ENCODE results near the gene RIOX2. TPM values are rescaled to one million over a fixed set of nuclear protein-coding genes. Genes with fewer than 3 reads are reported as not detected.
"Not testable (repeated sequence)": the region's sequence is repeated elsewhere in the genome, so short reads cannot be mapped to it uniquely, and the experiment has no call there.

The RIOX2 gene
- polyA plus RNA-seq, 1 experiment = 27.3 TPM

DNA sequence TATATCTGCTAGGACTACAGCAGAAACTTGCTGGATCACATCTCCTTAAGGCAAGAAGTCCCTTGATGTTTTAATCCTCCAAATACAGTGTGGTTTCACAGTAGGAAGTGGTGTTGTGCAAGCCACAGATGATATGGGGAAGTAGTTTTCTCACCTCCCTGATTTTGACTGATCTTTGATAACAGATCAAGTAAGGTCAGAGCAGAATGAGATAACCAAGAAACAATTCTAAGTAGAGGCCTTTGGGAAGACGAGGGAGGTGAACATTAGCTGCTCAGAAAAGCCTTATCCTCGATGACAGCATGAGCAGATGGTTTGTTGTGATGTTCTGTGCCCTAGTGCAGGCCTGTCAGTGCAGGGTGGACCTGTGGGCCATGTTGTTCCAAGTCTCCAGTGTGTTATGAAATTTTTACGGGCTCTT lies 61.3 kb downstream of the RIOX2 start:
- POLR2A ChIA-PET = no interaction called here
- CTCF ChIA-PET = no interaction called here
- no peak for DNase-seq (ENCODE audit: low read depth, low spot score)

DNA sequence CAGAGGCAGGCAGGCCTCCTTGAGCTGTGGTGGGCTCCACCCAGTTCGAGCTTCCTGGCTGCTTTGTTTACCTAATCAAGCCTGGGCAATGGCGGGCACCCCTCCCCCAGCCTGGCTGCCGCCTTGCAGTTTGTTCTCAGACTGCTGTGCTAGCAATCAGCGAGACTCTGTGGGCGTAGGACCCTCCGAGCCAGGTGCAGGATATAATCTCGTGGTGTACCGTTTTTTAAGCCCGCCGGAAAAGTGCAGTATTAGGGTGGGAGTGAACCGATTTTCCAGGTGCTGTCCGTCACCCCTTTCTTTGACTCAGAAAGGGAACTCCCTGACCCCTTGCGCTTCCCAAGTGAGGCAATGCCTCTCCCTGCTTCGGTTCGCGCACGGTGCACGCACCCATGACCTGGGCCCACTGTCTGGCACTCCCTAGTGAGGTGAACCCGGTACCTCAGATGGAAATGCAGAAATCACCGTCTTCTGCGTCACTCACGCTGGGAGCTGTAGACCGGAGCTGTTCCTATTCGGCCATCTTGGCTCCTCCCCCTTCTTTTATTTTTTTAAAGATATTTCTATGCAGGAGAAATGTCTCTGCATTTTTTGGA lies 61.9 kb downstream of the RIOX2 start:
- H3K27me3 ChIP-seq (ENCODE audit: control insufficient read depth, insufficient read depth, low read length); POLR2A ChIA-PET; DNase-seq (ENCODE audit: low read depth, low spot score); H3K4me3 ChIP-seq (ENCODE audit: low read depth, low read length); H3K9me3 ChIP-seq (ENCODE audit: control insufficient read depth, insufficient read depth, low read length); H3K27ac ChIP-seq (ENCODE audit: low read depth, low read length); CTCF ChIA-PET: not testable (repeated sequence)

More for the DNA sequence above, 61.3 kb downstream of the RIOX2 start:
- Histone ChIP-seq H3K27me3 (ENCODE audit: control insufficient read depth, insufficient read depth, low read length) (no peaks in the 10 kb centered on the region), H3K4me3 (ENCODE audit: low read depth, low read length) (no peak overlapping the region), H3K9me3 (ENCODE audit: control insufficient read depth, insufficient read depth, low read length) (no peaks in the 10 kb centered on the region), H3K27ac (ENCODE audit: low read depth, low read length) (no peak overlapping the region)
- TF ChIP-seq, protein P1, sequence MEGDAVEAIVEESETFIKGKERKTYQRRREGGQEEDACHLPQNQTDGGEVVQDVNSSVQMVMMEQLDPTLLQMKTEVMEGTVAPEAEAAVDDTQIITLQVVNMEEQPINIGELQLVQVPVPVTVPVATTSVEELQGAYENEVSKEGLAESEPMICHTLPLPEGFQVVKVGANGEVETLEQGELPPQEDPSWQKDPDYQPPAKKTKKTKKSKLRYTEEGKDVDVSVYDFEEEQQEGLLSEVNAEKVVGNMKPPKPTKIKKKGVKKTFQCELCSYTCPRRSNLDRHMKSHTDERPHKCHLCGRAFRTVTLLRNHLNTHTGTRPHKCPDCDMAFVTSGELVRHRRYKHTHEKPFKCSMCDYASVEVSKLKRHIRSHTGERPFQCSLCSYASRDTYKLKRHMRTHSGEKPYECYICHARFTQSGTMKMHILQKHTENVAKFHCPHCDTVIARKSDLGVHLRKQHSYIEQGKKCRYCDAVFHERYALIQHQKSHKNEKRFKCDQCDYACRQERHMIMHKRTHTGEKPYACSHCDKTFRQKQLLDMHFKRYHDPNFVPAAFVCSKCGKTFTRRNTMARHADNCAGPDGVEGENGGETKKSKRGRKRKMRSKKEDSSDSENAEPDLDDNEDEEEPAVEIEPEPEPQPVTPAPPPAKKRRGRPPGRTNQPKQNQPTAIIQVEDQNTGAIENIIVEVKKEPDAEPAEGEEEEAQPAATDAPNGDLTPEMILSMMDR (IDR thresholded peaks at IDR 0.05; ENCODE audit: low read depth, low read length) = no peak

DNA sequence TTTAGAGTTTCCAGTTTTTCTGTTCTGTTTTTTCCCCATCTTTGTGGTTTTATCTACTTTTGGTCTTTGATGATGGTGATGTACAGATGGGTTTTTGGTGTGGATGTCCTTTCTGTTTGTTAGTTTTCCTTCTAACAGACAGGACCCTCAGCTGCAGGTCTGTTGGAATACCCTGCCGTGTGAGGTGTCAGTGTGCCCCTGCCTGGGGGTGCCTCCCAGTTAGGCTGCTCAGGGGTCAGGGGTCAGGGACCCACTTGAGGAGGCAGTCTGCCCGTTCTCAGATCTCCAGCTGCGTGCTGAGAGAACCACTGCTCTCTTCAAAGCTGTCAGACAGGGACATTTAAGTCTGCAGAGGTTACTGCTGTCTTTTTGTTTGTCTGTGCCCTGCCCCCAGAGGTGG lies 62.4 kb downstream of the RIOX2 start:
- CTCF ChIA-PET; H3K9me3 ChIP-seq (ENCODE audit: control insufficient read depth, insufficient read depth, low read length); H3K27me3 ChIP-seq (ENCODE audit: control insufficient read depth, insufficient read depth, low read length); POLR2A ChIA-PET; H3K27ac ChIP-seq (ENCODE audit: low read depth, low read length); DNase-seq (ENCODE audit: low read depth, low spot score); H3K4me3 ChIP-seq (ENCODE audit: low read depth, low read length): not testable (repeated sequence)

DNA sequence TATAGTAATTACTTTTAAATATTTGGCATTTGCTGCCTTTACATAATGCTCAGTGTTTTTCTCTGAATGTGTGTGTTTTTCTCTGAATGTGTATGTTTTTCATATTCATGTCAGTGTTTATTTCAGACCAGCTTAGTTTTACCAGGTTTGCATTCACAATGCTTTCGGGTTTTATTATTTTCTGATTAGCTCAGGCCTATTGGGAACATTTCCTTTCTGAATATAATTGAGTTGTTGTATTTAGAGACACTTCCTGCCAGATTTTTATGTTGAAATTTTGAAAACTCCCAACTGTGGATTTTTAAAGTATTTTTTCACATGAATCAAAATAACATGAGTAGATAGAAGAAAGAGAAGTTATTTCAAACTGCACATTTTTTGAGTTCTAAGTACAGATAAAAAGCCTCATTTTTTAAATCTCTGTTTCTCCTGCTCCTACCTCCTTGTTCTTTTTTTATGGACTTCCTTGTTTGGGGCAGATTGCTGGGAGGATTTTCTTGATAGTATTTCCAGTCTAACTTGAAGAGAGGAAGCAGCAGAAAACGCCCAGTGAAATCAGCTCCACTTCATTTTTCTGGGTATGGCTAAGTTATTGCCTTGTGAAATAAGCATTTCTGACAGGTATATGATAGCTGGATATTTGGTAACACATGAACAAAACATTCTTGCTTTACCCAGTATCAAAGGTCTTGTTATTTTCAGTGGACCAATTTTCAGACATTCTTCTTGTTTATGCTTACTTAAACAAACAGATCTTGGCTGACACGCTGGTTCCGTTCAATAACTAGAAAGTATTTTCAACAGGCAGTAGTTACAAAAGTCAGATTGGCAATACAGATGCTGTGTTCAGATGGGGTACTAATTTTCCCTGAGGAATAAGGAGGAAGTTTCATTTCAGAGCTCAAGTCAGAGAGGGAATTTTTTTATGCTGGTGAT lies 70.7 kb downstream of the RIOX2 start:
- CTCF ChIA-PET = no interaction called here

DNA sequence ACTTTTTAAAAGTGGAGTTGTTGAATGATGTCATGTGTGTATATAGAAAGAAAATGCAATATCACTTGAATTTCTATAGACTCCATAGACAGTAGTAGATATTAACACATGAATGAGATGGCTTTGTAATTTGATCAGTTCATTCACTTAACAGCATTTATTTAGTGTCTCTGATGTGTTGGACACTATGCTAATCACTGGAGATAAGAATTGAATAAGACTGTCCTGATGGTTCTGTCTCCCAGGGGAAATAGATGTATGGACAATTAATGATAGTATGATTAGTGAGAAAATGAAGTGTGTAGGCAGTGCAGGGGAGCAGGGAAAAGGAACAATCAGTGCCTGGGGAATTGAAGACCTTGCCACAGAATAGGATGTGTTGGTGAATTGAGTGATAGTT lies 72.9 kb downstream of the RIOX2 start:
- ChIA-PET POLR2A (no interaction called here), CTCF (no interaction called here)
- Histone ChIP-seq H3K4me3 (ENCODE audit: low read depth, low read length) (no peak overlapping the region), H3K9me3 (ENCODE audit: control insufficient read depth, insufficient read depth, low read length) (no peaks in the 10 kb centered on the region), H3K27ac (ENCODE audit: low read depth, low read length) (no peak overlapping the region), H3K27me3 (ENCODE audit: control insufficient read depth, insufficient read depth, low read length) (no peaks in the 10 kb centered on the region)
- no peak for DNase-seq (ENCODE audit: low read depth, low spot score)
- TF ChIP-seq, protein P1 (IDR thresholded peaks at IDR 0.05; ENCODE audit: low read depth, low read length) = no peak

More for the DNA sequence above, 70.7 kb downstream of the RIOX2 start:
- Histone ChIP-seq H3K9me3 (ENCODE audit: control insufficient read depth, insufficient read depth, low read length) (no peaks in the 10 kb centered on the region), H3K27ac (ENCODE audit: low read depth, low read length) (no peak overlapping the region), H3K4me3 (ENCODE audit: low read depth, low read length) (no peak overlapping the region), H3K27me3 (ENCODE audit: control insufficient read depth, insufficient read depth, low read length) (no peaks in the 10 kb centered on the region)
- TF ChIP-seq, protein P1 (IDR thresholded peaks at IDR 0.05; ENCODE audit: low read depth, low read length) = no peak
- no peak for DNase-seq (ENCODE audit: low read depth, low spot score)
- POLR2A ChIA-PET = no interaction called here

DNA sequence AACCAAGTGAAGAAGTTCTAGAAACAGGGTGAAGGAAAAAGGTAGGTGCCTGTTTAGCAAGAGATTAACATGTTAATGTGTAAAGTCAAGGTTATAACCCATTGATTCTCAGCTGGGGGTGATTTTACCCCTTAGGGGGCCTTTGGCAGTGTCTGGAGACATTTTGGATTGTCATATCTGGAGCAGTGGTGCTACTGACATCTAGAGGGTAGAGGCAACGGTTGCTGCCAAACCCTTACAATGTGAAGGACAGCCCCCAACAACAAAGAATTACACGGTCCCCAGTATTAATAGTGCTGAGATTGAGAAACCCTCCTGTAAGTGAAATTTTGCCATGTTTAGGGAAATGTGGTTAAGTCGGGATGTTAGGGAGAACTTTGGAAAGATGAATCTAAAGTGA lies 75.7 kb downstream of the RIOX2 start:
- no peak for DNase-seq (ENCODE audit: low read depth, low spot score)
- CTCF ChIA-PET = no interaction called here

More for the DNA sequence above, 75.7 kb downstream of the RIOX2 start:
- Histone ChIP-seq H3K27ac (ENCODE audit: low read depth, low read length) (no peak overlapping the region), H3K4me3 (ENCODE audit: low read depth, low read length) (no peak overlapping the region), H3K27me3 (ENCODE audit: control insufficient read depth, insufficient read depth, low read length) (no peaks in the 10 kb centered on the region), H3K9me3 (ENCODE audit: control insufficient read depth, insufficient read depth, low read length) (no peaks in the 10 kb centered on the region)
- TF ChIP-seq, protein P1 (IDR thresholded peaks at IDR 0.05; ENCODE audit: low read depth, low read length) = no peak
- POLR2A ChIA-PET = no interaction called here
